GM19455 (cell line): ENCODE data around the gene BANK1.

Source experiments
- ATAC-seq: cut with Tn5 transposase; IDR thresholded peaks from one replicate; pipeline ENCODE4 v1.9.1; 2021; ENCODE audit not compliant: unreplicated experiment

The BANK1 gene, protein sequence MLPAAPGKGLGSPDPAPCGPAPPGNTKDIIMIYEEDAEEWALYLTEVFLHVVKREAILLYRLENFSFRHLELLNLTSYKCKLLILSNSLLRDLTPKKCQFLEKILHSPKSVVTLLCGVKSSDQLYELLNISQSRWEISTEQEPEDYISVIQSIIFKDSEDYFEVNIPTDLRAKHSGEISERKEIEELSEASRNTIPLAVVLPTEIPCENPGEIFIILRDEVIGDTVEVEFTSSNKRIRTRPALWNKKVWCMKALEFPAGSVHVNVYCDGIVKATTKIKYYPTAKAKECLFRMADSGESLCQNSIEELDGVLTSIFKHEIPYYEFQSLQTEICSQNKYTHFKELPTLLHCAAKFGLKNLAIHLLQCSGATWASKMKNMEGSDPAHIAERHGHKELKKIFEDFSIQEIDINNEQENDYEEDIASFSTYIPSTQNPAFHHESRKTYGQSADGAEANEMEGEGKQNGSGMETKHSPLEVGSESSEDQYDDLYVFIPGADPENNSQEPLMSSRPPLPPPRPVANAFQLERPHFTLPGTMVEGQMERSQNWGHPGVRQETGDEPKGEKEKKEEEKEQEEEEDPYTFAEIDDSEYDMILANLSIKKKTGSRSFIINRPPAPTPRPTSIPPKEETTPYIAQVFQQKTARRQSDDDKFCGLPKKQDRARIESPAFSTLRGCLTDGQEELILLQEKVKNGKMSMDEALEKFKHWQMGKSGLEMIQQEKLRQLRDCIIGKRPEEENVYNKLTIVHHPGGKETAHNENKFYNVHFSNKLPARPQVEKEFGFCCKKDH

GRCh38 chr4:101790521-101791181 lies at the start of gene BANK1:
TSS of gene BANK1 (plus strand) at chr4:101790730. CDS start at chr4:101790881, 151 bp downstream.
- peak; percentile 100 for ATAC-seq

- no peak for ATAC-seq
Measured at GRCh38 chr4:101753721-101754120, 36.8 kb upstream of the BANK1 start.

DNA sequence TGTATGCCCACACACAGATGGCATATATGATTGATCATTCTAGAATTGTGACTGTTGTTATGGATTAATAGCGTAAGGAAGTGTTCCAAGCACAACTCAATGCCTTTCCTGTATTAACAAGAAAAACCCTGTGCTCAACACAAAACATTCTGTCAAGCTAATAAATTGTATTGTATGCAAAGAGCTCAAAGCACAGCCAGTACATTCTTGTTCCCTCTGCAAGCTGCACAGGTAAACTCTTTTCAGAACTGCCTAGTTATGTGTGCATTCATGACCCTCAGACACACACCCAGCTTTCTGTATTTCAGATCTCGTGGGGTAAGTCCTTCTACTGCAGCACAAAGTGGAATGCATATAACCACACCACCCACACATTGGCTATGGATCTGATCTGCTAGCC lies 34.3 kb upstream of the BANK1 start:
- ATAC-seq, result no peak

GRCh38 chr4:101761405-101761804 lies 29.1 kb upstream of the BANK1 start:
- no peak for ATAC-seq

DNA sequence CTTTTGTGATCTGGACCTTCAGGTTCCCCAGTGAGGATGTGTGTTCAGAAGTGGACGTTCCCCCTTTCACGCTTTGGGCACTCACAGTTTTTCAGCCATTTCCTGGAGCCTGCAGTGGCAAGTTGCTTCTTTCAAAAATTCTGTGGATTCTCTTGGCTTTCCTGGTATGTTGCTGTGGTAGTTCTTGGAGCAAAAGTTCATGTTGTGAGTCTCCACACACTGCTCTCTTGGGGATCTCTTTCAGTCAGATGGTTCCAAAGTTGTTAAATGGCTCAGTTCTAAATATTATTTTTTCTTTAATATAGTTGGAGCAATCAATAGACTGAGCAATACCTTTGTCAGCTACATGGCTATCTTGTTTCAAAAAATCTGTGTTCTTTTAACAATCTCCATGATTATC lies 28.5 kb upstream of the BANK1 start:
- no peak for ATAC-seq

DNA sequence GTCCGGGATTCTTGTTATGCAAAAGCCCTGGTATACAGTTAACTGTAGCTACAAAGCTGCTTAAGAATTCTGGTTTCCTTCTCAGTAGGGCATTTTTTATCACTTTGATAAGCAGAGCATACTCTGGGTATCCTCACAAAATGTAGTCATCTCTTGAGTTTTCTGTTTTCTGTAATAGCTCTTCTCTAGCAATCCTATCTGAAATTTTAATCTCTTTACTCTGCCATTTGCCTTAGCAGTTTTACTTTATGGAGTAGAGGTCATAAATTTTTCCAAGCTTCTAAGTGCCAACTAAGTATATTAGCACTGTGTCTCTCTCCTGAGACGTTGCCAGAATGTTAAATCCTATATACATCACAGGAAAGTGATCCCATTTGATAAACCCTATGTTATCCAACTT lies 28.0 kb upstream of the BANK1 start:
- no peak for ATAC-seq

DNA sequence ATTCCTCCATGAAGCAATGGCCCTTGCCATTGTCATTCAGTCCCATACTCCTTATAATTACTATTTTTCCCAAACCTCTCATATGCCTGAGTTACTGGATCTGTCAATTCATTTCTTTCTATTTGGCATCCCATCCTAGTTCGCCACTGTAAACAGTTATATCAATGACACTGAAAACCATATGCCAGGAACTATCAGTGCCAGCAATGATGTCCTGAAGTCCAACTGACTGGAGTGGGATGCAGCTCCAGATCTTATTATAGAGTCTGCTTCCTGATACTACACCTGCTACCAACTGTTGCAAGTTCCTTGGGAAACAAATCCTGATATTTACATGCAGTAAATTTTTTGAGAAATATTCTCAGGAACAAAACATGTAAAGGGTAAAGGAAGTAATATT lies 27.0 kb upstream of the BANK1 start:
- ATAC-seq, result no peak

DNA sequence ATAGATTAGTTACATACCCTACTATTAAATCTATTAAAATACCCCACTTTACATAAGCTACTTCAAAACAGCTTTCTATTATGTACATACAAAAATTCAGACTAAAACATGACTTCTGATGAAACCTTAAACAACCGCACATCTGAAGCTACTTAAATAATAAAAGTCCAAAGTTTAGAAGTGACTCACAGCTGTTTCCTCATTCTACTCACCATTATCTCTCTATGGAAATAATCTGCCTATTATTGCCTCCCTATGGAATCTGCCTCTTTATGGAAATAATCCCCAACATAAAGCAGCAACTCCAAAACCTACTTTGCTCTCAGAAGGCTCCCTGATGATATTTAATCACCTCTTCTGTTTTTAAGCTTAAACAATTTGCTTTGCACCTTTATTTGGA lies 15.7 kb upstream of the BANK1 start:
- ATAC-seq, result no peak

- no peak for ATAC-seq
Measured at GRCh38 chr4:101777431-101777830, 13.1 kb upstream of the BANK1 start.

GRCh38 chr4:101780284-101780683 lies 10.2 kb upstream of the BANK1 start:
- ATAC-seq, result no peak

GRCh38 chr4:101782546-101782945 lies 8.0 kb upstream of the BANK1 start:
- no peak for ATAC-seq

- ATAC-seq, result no peak
Measured at GRCh38 chr4:101784957-101785356, 5.6 kb upstream of the BANK1 start.

DNA sequence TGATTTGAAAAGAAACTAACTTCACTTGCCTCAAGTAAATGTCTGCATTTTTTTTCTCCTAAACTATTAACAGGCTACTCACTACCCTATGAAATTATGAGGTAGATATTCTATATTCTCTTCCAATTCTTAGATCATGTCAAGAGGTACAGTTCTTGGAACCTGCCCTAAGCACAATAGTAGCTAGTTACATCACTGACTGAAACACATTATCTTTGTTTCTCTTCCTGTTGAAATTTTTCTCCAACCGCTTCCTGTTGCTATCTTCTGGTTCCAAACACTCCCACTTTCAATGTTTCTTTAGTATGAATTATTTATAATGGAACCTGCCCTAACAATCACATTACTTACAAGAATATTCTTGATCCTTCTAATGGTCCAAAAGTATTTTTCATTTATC lies 5.0 kb upstream of the BANK1 start:
- no peak for ATAC-seq

DNA sequence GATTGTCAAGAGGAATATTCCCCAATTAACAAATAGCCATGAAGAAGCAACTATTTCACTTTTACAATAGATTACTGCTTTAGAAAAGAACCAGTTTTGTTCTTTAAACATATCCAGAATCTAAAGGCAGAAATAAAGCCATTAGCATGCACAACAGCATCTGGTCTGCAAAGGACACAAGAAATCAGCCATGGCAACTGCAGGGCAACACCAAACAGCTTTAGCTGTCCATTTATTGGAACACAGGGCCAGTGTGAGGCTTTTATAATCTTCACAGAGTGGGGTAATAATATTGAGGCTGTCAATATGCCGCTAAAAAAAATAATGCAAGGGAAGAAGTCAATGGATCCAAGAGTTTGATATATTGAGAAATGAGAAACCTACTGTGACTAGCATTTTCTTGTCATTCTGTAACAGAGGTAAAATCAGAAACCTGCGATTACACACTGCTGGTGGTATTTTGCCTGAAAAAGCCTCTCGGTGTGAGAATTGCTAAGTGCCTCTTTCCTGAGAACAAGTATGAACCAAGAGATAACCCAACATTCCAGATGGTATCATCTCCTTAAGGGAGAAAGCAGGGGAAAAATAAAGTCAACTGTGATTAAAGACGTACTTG lies 2.7 kb upstream of the BANK1 start:
- no peak for ATAC-seq

DNA sequence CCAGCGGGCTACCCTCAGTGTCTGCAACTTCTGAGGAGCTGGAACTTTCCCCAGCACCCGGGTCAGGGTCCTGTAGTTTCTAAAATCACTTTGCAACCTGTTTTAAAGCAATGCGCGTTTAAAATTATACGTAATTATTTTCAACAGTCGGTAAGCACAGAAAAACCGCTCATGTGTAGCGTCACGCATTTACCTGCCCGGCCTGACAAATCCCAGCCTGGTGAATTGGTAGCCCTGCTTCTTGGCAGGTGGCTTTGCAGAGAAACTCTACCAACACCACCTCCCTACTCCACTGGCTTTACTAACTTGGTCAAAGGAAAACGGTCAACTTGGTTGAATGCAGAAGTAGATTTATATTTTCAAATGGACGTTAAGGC lies 640 bp downstream of the BANK1 start:
- ATAC-seq, result no peak

DNA sequence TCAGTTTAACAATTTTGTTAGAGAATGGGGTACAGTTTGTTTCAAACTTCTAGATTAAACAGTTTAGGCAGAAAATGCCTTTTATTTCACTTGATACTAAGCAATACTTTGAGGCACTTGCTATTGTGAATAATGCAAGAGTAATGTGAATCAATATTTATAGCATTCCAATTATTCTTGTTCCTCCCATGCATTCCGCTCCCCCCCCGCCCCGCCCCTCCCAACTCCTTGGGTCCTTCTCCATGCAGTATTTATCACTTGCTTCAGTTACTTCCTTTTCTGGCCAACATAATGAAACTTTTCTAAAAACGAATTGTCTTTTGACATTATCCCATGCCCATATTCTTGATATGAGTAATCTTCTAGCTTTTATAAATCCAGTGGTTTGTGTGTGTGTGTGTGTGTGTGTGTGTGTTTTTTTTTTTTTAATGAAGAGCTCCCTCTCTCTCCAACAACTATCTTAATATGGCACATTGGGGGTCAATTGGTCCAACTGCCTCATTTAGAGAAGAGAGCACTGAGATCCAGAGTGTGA lies 1.6 kb downstream of the BANK1 start:
- ATAC-seq, result no peak

DNA sequence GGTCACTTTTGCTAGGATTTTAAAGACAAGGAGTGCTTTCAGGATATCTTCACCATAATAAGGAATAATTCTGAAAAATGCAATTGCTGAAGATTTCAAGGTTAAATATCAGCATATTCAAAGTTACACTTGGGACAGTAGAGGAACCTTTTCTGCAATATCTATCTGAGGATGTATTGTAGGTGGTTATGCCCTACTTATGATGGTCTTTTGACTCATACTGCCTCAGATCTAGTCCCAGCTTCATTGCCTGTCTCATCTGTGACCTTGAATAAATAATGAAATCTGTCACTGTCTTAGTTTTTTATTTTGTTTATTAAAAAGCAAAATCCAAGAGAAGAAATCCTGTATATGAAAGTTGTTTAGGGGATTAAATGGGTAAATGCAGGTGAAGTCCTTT lies 2.9 kb downstream of the BANK1 start:
- ATAC-seq, result no peak

GRCh38 chr4:101794806-101795205 lies 4.3 kb downstream of the BANK1 start:
- no peak for ATAC-seq

DNA sequence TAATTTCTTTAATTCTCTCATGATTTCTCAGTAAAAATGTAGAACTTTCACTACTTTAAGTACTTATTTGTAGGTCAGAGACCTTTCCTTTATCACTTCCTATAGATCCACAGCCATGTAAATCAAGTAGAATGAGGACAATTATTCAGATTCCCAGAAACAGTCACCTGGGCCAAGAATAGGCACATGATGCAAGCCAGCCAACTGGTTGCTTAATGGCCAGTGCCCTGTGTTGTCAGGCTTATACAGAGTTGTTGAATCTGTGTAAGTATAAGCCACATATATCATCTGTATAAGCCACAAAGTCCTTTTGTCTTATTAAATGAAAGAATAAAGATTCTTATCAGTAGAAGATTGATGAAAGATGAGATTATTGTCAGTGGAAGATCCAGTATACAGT lies 5.2 kb downstream of the BANK1 start:
- no peak for ATAC-seq

- ATAC-seq, result no peak
Measured at GRCh38 chr4:101801958-101802357, 11.4 kb downstream of the BANK1 start.

DNA sequence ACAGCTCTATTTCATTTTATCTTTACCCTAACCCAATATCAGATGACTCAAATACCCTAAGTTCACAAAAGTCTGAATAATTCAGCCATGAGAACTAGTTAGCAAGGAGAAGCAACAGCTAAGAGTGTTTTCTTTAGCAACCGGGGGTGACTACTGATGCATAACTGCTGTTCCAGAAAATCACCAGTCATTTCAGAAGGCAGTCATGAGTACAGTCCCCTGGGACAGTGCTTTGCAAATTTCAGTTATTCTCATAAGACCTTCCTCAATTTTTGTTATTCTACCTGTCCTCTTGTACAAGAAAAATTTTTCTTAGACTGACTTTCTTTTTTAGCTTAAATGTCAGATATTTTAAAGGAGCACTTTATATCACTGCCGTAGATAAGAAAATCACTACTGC lies 16.4 kb downstream of the BANK1 start:
- ATAC-seq, result peak; percentile 97
